Right atrium auricular region (tissue), 2 donors: Measurements from ENCODE around the gene P3H3. TPM values are rescaled to one million over a fixed set of nuclear protein-coding genes. Genes with fewer than 3 reads are reported as not detected.

Experiments used
- DNase-seq: peaks from one replicate; pipeline ENCODE4 v3.0.0-alpha.2; 2019; ENCODE audit warnings: low spot score
- H3K27ac ChIP-seq, 2 donors: fragments of 200-600 bp; sonication (generic); 1 replicate in 1 of 2; 2 replicates in 1 of 2; pipeline ENCODE4 v1.5.1; 2016 to 2019
- H3K27me3 ChIP-seq, 2 donors: fragments of 200-600 bp; sonication (generic); one replicate each; pipeline versions ENCODE4 v1.5.1 to v1.6.0; 2017 to 2019
- H3K36me3 ChIP-seq: fragments of 200-600 bp; sonication (generic); one replicate; pipeline ENCODE4 v1.5.1; 2016
- H3K4me1 ChIP-seq, 2 donors: fragments of 200-600 bp; sonication (generic); one replicate each; pipeline versions ENCODE4 v1.5.1 to v1.6.0; 2017 to 2019
- H3K4me3 ChIP-seq, 2 donors: fragments of 200-600 bp; sonication (generic); 1 replicate in 1 of 2; 2 replicates in 1 of 2; pipeline ENCODE4 v1.5.1; 2017 to 2019; ENCODE audit warnings: mild to moderate bottlenecking in 1 of 2, moderate library complexity in 1 of 2
- H3K9me3 ChIP-seq, 2 donors: fragments of 200-600 bp; sonication (generic); one replicate each; pipeline ENCODE4 v1.5.1; 2019
- CTCF ChIP-seq, 2 donors: fragments of 200-600 bp; sonication (generic); IDR thresholded peaks; one replicate each; pipeline ENCODE4 v1.5.1; 2019; ENCODE audit warnings: antibody characterized with exemption in 2 of 2
- total RNA-seq, 2 donors: library from RNA; depleted of rRNA; stranded (reverse); fragments of >200 nt; gene quantifications; one replicate each; pipeline ENCODE4 v1.1.0, GENCODE V29; 2016

Gene P3H3
- total RNA-seq, 2 donors from 2014 or later, result 7.0 to 11.0 TPM

- Histone ChIP-seq H3K27me3 (no peaks in the 10 kb centered on the region), H3K9me3 (no peaks in the 10 kb centered on the region), H3K27ac (no peak overlapping the region), H3K36me3 (no peaks in the 10 kb centered on the region), H3K4me1 (no peaks in the 10 kb centered on the region), H3K4me3 (no peak overlapping the region)
- TF ChIP-seq CTCF (IDR thresholded peaks at IDR 0.05), result no peak
- DNase-seq, result no peak
Observed at GRCh38 chr12:6786416-6787094, 41.7 kb upstream of the P3H3 start.

DNA sequence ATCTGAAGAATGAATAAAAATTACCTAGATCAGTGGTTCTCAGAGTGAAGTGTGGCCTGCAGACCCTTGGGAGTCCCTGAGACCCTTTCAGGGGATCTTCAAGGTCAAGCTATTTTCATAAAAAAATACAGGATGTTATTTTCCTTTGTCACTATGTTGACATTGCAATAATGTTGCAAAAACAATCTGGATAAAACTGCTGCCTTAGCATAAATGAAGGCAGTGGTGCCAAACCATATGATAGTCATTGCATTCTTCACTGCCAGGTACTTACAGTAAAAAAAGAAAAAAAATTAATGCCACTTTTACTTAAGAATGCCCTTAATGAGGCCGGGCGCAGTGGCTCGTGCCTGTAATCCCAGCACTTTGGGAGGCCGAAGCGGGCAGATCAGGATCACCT, 40.9 kb upstream of the P3H3 start:
- Histone ChIP-seq H3K4me3 (no peak overlapping the region), H3K27me3 (no peaks in the 10 kb centered on the region), H3K27ac (no peak overlapping the region), H3K4me1 (no peaks in the 10 kb centered on the region), H3K36me3 (no peaks in the 10 kb centered on the region), H3K9me3 (no peaks in the 10 kb centered on the region)
- DNase-seq, result no peak
- TF ChIP-seq CTCF (IDR thresholded peaks at IDR 0.05), result no peak

- DNase-seq, result peak; percentile 73
- peak within 1 kb of the TSS in 1 of 2 donors; percentile 28 for H3K4me3 ChIP-seq
- no peaks in the 10 kb centered on the region for H3K9me3 ChIP-seq
- H3K27me3 ChIP-seq, result no peaks in the 10 kb centered on the region
- TF ChIP-seq CTCF (IDR thresholded peaks at IDR 0.05), result no peak
- no peaks in the 10 kb centered on the region for H3K36me3 ChIP-seq
- H3K27ac ChIP-seq, result peak within 1 kb of the TSS in 1 of 2 donors; percentile 20
- H3K4me1 ChIP-seq, result no peaks in the 10 kb centered on the region
Observed at GRCh38 chr12:6788972-6789924, 39.0 kb upstream of the P3H3 start, which contains the start of gene CD4. Gene CD4 (plus strand): TSS chr12:6789528. CDS start chr12:6800139, 10,611 bp downstream.

DNA sequence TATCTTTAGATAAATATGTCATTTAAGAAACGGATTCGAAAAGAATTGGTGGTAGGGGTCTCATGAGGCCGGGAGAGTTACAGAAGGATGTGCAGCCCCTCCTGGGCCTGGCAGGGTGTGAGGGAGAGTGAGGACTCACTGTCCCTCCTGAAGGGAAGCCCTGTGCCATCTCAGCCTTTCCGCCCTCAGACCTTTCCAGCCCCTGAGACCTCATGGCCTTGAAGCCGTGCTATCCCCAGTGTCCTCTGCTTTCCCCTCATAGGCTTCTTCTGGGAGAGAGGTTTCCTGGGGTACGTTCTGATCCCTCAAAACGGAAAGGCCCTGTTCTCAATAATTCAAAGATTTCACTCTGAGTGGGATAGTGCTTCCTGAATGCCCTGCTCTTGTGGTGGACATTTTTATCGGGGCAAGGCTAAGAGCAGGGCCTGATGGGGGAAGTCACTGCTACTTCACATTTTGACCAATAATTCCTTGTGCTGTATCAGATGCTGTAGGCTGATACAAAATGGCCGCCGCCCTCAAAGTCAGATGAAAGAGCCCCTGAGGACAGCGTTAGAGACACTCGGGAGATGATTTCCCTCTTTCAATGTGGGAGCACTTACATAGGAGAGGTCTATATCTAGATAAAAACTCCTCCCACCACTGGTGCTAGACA, 37.6 kb upstream of the P3H3 start:
- no peaks in the 10 kb centered on the region for H3K4me1 ChIP-seq
- no peak for TF ChIP-seq CTCF (IDR thresholded peaks at IDR 0.05)
- H3K27me3 ChIP-seq, result no peaks in the 10 kb centered on the region
- no peak overlapping the region for H3K4me3 ChIP-seq
- DNase-seq, result no peak
- no peak overlapping the region for H3K27ac ChIP-seq
- H3K9me3 ChIP-seq, result no peaks in the 10 kb centered on the region
- no peaks in the 10 kb centered on the region for H3K36me3 ChIP-seq

DNA sequence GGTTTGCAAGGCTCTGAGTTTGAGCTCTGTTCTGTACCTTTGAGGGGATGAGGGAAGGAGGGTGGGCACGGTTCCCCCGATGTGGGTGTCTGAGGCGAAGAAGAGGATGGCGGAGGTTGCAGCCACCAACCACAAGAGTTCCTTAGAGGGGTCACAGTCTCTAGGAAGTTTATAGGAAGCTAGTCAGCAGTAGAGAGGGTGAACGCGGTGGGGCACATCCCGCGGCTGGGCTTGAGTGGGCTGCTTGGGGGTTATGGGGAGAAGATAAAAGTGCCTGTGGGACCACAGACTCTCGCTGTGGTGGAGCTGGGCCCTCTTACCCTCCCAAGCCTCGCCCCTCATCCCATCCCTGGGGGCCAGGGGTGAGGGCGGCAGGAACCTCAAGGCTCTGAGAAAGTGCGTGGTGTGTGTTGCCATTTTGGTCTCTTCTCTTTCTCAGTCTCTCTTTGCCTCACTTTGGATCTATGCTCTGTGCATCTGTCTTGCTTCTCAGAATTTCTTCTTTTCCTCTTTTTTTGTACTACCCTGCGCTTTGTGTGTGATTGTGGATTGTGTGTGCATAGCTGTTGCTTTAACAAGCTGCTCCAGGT, 36.2 kb upstream of the P3H3 start:
- TF ChIP-seq CTCF (IDR thresholded peaks at IDR 0.05), result no peak
- Histone ChIP-seq H3K27me3 (no peaks in the 10 kb centered on the region), H3K4me1 (no peaks in the 10 kb centered on the region), H3K4me3 (peak overlapping the region in 1 of 2 donors; percentile 13), H3K9me3 (no peaks in the 10 kb centered on the region), H3K36me3 (no peaks in the 10 kb centered on the region), H3K27ac (no peak overlapping the region)
- DNase-seq, result no peak
